ENCODE results near the gene SVIL. TPM values are rescaled to one million over a fixed set of nuclear protein-coding genes. Genes with fewer than 3 reads are reported as not detected.
"Not testable (repeated sequence)": the region's sequence is repeated elsewhere in the genome, so short reads cannot be mapped to it uniquely, and the experiment has no call there.

The SVIL gene
- polyA plus RNA-seq, 3 donors = 39.1 to 42.4 (median 39.3) TPM

GRCh38 chr10:29515104-29515503 is 119.7 kb downstream of the SVIL start:
- DNase-seq (ENCODE audit: extremely low read depth in 1 of 11, low read depth in 9 of 11, low spot score in 4 of 11) = not testable (repeated sequence)

DNA sequence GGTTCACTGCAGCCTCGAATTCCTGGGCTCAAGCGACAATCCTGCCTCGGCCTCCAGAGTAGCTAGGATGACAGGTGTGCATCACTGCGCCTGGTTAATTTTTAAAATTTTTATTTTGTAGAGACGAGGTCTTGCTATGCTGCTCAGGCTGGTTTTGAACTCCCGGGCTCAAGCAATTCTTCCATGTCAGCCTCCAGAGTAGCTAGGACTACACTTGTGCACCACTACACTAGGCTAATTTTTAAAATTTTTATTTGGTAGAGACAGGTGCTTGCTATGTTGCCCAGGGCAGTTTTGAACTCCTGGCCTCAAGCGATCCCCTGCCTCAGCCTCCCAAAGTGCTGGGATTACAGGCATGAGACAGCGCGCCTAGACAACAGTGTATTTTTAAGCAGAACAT is 120.5 kb downstream of the SVIL start:
- no peak for DNase-seq (ENCODE audit: extremely low read depth in 1 of 11, low read depth in 9 of 11, low spot score in 4 of 11)

DNA sequence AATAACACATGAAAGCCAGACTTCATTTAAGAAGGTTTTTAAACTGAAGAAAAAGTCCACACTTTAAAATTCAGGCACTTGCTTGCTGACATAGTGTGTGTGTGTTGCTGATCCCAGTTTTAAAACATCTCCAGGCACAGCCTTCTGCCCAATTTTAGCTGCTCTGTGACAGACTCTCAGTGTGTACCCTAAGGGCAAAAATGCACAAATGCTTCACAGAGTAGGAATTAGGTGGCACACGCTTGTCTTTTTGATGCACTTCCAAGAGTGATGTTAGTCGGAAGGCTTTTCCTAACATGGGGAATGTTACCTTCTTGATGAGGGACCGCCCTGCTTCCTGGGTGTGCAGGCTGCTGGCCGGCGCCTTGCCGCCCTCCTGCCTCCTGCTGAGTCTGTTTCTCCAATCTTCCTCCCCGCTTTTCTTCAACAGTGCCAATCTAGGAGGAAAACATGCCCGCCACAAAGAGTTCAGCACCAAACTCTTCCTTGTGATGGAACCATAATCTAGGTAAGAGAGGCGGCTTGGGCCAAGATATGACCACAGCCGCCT is 122.3 kb downstream of the SVIL start:
- no peak for DNase-seq (ENCODE audit: extremely low read depth in 1 of 11, low read depth in 9 of 11, low spot score in 4 of 11)

GRCh38 chr10:29511806-29512205 is 123.0 kb downstream of the SVIL start:
- DNase-seq (ENCODE audit: extremely low read depth in 1 of 11, low read depth in 9 of 11, low spot score in 4 of 11) = not testable (repeated sequence)

DNA sequence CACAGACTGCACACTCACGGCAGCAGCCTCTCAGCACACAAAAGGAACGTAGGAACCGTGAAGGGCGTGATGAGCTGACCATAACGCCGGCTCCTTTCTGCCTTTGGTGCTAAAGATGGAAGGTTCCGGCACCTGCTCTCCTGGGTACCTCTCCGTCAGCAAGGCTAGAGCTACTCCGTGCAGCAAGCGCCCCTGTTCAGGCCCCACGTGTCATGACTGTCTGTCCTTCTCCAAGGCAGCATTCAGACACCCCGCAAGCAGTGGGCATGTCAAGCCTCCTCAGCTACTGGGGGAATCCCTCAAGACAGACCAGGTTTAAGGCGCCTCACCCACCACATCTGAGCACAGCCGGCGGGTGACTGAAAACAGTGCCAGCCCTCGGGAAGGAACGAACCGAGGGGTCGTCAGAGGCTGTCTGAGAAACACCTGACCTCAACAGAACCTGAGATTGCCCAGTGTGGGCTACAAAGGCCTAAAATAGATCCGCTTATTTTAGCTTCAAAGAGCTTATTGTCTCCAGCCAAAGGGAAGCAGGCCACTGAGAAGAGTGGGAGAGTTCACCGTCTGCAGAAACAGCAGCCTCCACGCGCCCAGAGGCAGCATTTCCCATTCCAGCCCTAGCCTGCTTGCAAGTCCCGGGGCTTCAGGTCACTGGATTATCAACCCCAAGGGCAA is 124.2 kb downstream of the SVIL start:
- DNase-seq (ENCODE audit: extremely low read depth in 1 of 11, low read depth in 9 of 11, low spot score in 4 of 11) = not testable (repeated sequence)

GRCh38 chr10:29508554-29509244 is 126.1 kb downstream of the SVIL start:
- DNase-seq (ENCODE audit: extremely low read depth in 1 of 11, low read depth in 9 of 11, low spot score in 4 of 11) = no peak

DNA sequence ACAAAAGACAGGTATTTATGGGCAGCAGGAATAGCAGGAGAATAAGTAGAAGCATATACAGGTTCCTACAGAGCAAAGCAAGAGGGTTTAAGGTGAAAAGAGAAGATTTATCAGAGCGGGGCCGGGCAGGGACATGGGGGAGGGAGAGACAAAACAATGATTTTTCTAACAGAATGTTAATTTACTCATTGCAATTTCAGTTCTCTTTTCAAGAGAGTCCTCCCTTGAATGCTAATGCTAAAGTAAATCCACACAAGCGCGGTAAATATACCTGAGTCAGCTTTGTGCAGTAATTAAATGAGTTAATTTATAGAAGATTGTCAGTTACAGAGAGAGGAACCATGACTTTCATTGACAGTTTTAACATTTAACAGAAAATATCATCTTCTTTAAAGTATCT is 127.0 kb downstream of the SVIL start:
- not testable (repeated sequence) for DNase-seq (ENCODE audit: extremely low read depth in 1 of 11, low read depth in 9 of 11, low spot score in 4 of 11)

- DNase-seq (ENCODE audit: extremely low read depth in 1 of 11, low read depth in 9 of 11, low spot score in 4 of 11) = not testable (repeated sequence)
Observed at GRCh38 chr10:29506324-29506921, 128.3 kb downstream of the SVIL start.

DNA sequence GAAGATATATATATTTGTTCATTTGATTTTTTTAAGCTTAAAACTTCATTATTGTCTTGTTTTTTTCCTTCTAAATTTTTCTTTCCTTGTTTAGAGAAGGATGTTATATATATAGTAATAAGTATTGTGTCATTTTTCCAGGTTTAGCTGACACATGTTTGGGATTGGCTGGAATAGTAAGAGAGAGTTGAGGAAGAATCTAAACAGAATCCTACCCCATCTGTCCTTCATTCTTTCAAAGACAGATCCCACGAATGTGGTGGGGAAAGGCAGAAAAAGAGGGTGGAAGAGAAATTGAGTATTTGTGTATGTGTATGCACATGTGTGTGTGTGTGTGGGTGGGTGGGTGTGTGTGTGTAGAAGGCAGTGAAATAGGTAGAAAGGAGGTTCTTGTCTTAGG is 132.4 kb downstream of the SVIL start:
- no peak for DNase-seq (ENCODE audit: extremely low read depth in 1 of 11, low read depth in 9 of 11, low spot score in 4 of 11)

DNA sequence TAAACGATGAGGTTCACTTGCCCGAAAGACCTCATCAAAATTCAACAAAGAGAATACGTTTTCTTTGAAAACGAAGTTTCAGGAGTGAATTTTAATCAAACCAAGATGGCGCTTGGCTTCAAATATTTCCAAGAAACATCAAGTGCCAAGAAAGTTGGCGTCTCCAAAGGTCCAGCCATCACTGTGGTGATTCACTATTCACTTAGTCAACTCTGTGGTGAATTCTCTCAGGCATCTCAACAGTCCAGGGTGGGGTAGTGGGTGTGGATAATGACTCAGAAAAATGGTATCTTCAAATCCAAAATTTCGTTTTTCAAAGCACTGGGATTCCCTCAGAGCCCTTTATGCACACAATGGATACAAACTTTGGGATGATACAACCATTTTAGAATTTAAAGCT is 133.1 kb downstream of the SVIL start:
- no peak for DNase-seq (ENCODE audit: extremely low read depth in 1 of 11, low read depth in 9 of 11, low spot score in 4 of 11)

GRCh38 chr10:29499993-29500537 is 134.7 kb downstream of the SVIL start:
- no peak for DNase-seq (ENCODE audit: extremely low read depth in 1 of 11, low read depth in 9 of 11, low spot score in 4 of 11)

DNA sequence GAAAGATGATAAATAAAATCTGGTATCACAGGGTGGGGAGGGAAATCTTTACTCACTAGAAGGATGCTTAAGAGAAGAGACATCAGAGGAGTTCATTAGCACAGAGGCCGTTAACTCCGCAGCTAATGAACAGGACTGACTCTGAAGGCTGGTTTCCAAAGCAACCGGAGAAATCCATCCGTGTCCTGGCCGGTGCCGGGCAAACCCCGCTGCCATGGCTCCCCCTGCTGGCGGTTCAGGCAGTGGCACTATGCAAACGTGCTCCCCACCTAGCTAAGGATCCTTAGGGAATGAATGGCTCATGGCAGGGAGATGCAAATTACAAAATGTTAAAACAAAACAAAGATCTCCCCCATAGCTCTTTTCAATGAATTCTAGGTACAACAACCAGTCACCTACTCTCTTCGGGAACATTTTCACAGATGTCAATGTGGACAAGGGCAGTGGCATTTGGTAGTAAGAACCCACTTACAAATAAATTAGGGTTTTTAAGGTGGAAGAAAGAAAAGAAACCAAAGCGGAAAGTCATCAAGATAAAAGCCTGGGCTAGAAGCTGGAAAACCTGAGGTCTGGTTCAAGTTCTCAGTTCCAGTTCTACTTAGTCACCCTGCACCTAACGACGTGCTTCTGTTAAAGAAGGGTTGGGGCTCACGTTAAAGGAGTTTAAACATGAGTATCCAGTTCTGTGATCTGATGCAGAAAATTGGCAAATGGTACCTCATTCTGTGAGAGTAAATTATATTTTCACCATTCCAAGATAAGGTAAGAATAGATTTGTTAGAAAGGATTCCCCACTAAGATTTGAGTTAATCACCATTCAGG is 138.2 kb downstream of the SVIL start:
- DNase-seq (ENCODE audit: extremely low read depth in 1 of 11, low read depth in 9 of 11, low spot score in 4 of 11) = peak in 5 of 11 donors; percentile 45 to 59 (median 48)

- DNase-seq (ENCODE audit: extremely low read depth in 1 of 11, low read depth in 9 of 11, low spot score in 4 of 11) = no peak
Observed at GRCh38 chr10:29495366-29495765, 139.4 kb downstream of the SVIL start.

DNA sequence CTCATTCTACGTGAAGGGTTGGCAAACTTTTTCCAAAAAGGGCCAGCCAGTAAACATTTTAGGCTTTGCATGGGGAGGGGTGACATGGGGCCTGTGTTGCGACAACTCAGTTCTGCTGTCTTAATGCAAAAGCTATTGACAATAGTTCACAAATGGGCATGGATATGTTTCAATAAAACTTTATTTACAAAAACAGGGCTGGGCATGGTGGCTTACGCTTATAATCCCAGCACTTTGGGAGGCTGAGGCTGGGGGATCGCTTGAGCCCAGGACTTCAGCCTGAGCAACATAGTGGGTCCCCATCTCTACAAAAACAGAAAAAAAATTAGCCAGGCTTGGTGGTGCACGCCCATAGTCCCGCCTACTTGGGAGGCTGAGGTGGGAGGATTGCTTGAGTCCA is 141.1 kb downstream of the SVIL start:
- no peak for DNase-seq (ENCODE audit: extremely low read depth in 1 of 11, low read depth in 9 of 11, low spot score in 4 of 11)

DNA sequence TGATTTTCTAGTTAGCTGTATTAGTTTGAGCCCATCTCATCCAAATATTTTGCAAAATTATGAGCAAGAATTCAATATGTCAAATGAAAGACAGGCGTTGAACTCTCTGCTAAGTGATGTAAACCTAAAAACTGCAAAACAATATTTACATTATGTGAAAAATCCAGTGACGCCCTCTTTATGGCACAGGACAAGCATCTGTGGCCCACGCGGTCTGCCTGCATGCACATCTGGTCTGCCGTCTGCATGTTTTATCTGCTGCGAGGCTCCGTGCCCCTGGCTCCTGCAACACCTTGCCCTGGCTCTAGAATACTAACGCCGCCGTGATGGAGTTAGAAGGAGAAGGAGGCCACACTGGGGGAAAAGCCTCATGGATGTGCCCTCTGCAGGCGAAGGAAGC is 142.0 kb downstream of the SVIL start:
- no peak for DNase-seq (ENCODE audit: extremely low read depth in 1 of 11, low read depth in 9 of 11, low spot score in 4 of 11)

GRCh38 chr10:29491918-29492317 is 142.9 kb downstream of the SVIL start:
- no peak for DNase-seq (ENCODE audit: extremely low read depth in 1 of 11, low read depth in 9 of 11, low spot score in 4 of 11)

DNA sequence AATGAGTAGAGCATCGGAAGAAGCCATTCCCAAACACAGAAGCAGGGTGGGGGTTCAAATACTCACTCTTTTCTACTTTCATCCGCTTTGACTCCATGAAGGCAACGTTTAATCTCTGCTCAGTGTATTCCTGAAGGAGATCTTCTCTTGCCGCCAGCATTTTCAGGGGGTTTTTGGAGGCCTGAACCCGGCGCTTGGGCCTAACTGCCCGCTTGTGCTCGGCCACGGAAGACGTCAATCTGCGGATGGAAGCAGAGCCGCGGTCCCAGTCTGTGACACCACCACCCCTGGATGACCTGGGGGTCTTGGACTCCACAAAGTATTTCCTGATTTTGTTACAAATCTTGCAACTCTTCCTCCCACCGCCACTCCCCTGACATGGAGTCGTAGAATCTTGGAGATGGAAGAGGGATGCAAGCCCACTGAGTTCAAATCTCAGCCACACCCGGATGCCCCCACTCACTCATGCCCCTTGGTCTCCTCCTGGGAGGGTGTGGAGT is 143.9 kb downstream of the SVIL start:
- not testable (repeated sequence) for DNase-seq (ENCODE audit: extremely low read depth in 1 of 11, low read depth in 9 of 11, low spot score in 4 of 11)

DNA sequence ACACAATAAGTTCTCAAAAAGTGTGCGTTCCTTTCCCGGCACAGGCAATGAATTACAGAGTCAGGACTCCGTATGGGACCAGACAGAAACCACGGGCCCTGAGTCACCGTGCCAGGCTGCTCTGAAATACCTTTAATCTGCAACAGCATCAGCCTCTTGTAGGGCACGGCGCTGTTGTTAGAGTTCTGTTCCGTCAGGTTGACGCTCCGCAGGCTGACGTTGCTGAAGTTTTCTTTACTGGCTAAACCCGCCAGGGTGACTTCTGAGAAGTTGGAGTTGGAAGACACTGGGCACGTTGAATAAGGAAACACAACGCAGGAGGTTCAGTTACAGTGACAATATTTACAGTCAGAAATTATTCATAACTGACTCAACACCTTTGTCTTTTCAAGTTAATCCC is 146.3 kb downstream of the SVIL start:
- not testable (repeated sequence) for DNase-seq (ENCODE audit: extremely low read depth in 1 of 11, low read depth in 9 of 11, low spot score in 4 of 11)

- DNase-seq (ENCODE audit: extremely low read depth in 1 of 11, low read depth in 9 of 11, low spot score in 4 of 11) = not testable (repeated sequence)
Observed at GRCh38 chr10:29487884-29488266, 146.9 kb downstream of the SVIL start.
